GM12873 (cell line): ENCODE data around the gene NHLRC4.
A peak's percentile ranks its signal among the peaks of the same experiment; 100 is the strongest.

Source experiments
- CTCF ChIP-seq: IDR thresholded peaks from 2 replicates; pipeline ENCODE4 v1.5.1; 2012; ENCODE audit warnings: low read depth, mild to moderate bottlenecking, moderate library complexity, low read length, control low read depth; ENCODE audit not compliant: insufficient read depth; ENCODE audit errors: missing control alignments

The NHLRC4 gene

GRCh38 chr16:522320-523096 is 44.3 kb upstream of the NHLRC4 start:
- no peak for TF ChIP-seq CTCF

- no peak for TF ChIP-seq CTCF
These were observed 43.6 kb upstream of the NHLRC4 start for GRCh38 chr16:523097-523741.

- no peak for TF ChIP-seq CTCF
These were observed 42.3 kb upstream of the NHLRC4 start for GRCh38 chr16:524274-525040.

- no peak for TF ChIP-seq CTCF
These were observed 41.7 kb upstream of the NHLRC4 start for GRCh38 chr16:525123-525519.

- peak; percentile 8 for TF ChIP-seq CTCF
These were observed 41.2 kb upstream of the NHLRC4 start for GRCh38 chr16:525520-526180.

- no peak for TF ChIP-seq CTCF
These were observed 40.4 kb upstream of the NHLRC4 start for GRCh38 chr16:526181-527014.
